Choroid plexus epithelial cell (primary cell): Measurements from ENCODE around the gene ACO2.
"Not testable (repeated sequence)": the region's sequence is repeated elsewhere in the genome, so short reads cannot be mapped to it uniquely, and the experiment has no call there.

Source experiments
- DNase-seq: peaks from one replicate; pipeline ENCODE4 v3.0.0-alpha.2; 2010; ENCODE audit warnings: low read depth
- H3K4me3 ChIP-seq: 2 replicates; pipeline ENCODE4 v1.5.1; 2011; ENCODE audit warnings: low read depth, mild to moderate bottlenecking, control low read depth, low read length, moderate library complexity
- TF ChIP-seq, protein P1 (sequence below): conservative IDR thresholded peaks from 2 replicates; pipeline ENCODE4 v1.5.1; 2011; ENCODE audit warnings: low read depth, mild to moderate bottlenecking, control low read depth, inconsistent platforms, low read length, moderate library complexity

The ACO2 gene

DNA sequence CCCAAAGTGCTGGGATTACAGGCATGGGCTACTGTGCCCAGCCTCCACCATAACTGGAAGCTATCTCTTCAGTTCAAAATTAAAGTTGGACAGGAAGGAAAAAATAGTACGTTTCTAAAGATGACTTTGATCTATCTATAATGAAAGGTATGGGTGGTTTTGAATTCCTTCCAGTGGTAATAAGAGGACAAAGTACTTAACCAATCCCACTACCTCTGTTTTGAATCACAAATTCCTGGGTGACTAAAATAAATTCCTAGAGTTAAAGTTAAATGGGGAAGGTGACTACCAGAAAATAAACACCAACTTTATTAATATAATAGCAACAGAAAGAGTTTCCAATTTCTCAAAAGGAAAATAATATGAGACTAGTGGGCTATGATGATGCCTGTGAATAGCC lies 9.5 kb upstream of the ACO2 start:
- H3K4me3 ChIP-seq: no peak overlapping the region
- no peak for DNase-seq
- TF ChIP-seq, protein P1, sequence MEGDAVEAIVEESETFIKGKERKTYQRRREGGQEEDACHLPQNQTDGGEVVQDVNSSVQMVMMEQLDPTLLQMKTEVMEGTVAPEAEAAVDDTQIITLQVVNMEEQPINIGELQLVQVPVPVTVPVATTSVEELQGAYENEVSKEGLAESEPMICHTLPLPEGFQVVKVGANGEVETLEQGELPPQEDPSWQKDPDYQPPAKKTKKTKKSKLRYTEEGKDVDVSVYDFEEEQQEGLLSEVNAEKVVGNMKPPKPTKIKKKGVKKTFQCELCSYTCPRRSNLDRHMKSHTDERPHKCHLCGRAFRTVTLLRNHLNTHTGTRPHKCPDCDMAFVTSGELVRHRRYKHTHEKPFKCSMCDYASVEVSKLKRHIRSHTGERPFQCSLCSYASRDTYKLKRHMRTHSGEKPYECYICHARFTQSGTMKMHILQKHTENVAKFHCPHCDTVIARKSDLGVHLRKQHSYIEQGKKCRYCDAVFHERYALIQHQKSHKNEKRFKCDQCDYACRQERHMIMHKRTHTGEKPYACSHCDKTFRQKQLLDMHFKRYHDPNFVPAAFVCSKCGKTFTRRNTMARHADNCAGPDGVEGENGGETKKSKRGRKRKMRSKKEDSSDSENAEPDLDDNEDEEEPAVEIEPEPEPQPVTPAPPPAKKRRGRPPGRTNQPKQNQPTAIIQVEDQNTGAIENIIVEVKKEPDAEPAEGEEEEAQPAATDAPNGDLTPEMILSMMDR: no peak

DNA sequence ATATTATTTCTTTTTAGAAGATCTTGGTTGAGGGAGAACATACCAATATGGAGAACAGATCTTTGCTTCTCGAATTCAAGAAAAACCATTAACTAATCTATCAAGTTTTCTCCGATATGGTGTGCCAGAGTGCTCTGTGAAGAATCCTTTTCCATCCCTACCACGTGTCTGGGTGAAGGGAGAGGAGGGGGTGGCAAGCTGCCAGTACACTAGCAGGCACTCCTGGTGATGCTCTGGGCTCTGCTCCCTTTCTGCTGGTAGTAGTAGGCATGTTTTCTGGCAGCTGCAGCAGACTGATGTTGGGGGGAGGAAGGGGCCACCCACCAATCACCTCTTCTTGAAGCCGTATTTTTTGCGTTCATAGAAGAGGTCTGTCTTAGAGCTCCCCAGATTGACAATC lies 8.8 kb upstream of the ACO2 start:
- H3K4me3 ChIP-seq, DNase-seq: not testable (repeated sequence)

DNA sequence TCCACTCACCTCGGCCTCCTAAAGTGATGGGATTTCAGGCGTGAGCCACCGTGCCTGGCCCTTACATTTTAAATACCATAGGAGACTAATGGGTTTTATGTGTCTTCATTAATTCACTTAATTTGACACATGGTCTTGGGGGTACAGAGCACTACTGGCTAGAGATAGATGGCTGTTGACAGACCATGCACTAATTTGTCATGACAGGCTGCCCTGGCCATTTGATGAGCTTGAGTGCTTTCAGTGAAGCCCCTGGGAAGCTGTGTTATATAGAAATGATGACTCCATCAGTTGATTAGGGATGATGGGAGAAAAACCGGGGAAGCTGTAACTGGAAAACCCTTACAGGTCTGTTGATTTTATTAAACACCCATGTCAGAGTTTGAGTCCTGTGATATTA lies 7.0 kb upstream of the ACO2 start:
- TF ChIP-seq, protein P1: no peak
- no peak for DNase-seq
- no peak overlapping the region for H3K4me3 ChIP-seq

DNA sequence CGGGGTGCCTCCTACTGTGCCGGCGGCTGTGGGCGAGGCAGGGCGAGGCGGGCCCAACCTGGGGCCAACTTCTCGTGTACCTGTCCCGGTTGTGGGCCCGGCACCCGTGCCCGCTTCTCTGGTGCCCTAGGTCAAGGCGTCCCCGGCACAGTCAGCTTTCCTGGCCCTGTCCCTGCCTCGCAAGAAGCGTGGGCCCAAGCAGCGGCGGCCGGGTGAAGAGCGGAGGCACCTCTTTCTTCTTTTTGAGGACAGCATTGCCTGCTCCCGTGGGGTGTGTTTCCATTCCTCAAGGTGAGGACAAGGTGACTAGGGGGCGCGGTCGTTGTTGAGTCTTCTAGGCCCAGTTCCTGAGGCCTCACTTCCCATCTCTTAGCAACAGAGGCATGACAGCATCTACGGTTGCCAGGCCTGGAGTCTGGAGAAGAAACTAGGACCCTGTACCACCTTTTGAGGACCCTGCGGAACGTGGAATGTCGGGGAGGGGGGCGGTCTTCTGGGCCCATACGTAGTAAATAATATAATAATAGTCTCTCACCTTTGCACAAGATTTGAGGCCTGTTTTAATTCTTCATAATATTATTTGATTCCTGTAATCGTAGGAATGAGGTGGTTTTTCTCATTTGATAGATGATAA lies 418 bp downstream of the ACO2 start:
- peak; percentile 9 for DNase-seq
- H3K4me3 ChIP-seq: peak overlapping the region; percentile 99
- TF ChIP-seq, protein P1: no peak

DNA sequence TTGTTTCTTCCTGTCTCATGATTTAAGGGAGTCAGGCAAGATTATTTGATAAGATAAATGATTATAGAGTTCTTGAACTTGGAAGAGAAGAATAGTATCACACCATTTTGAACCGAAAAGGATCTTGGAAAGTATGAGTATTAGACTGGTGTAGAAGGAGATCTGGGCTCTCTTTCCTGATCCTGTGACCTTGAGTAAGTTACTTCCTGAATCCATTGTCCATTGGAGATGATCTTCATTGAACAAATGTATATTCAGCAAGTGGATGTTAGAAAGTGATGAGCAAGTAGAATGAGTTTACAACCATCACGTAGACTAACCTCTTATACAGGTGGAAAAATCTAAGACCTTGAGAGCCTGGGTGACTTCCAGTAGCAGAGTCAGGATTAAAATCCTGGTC lies 2.0 kb downstream of the ACO2 start:
- TF ChIP-seq, protein P1: no peak
- no peak overlapping the region for H3K4me3 ChIP-seq
- DNase-seq: no peak

DNA sequence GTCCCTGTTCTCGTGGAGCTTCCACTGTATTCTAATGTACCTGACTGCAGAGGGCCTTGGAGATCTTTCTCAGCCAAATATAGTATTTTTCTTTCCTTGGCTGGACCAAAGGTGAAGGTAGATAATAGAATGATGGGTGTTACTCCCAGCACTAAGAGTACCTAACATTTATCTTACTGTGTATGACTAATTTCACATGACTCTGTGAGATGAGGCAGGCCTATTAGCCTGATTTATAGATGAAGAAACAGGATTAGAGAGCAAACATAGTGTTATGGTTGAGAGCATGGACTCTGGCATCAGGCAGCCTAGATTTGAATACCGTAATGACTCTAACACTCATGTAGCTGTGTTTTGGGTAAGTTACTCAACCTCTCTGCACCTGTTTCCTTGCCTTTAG lies 2.7 kb downstream of the ACO2 start:
- H3K4me3 ChIP-seq: no peak overlapping the region
- TF ChIP-seq, protein P1: no peak
- no peak for DNase-seq

DNA sequence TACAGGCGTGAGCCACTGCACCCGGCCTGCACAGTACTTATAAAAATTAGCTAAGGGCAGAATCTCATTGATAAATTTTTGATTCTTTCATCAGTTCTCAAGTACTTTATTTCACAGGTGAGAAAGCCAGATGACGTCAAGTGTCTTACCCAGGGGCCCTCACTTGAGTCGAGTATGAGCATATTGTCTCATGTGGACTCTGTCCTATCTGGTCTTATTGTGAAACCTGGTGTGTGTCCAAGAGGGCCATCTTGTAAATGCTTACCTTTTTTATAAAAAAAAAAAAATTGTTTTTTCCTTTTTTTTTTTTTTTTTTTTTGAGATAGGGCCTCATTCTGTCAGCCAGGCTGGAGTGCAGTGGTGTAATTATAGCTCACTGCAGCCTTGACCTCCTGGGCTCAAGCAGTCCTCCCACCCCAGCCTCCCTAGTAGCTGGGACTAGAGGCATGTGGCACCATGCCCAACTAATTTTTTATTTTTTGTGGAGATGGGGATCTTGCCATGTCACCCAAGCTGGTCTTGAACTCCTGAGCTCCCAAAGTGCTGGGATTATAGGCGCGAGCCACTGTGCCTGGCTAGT lies 6.0 kb downstream of the ACO2 start:
- TF ChIP-seq, protein P1: no peak
- DNase-seq: no peak
- H3K4me3 ChIP-seq: no peak overlapping the region
